PC-3 (cell line): ENCODE results near the gene CNNM3. TPM values are rescaled to one million over a fixed set of nuclear protein-coding genes. Genes with fewer than 3 reads are reported as not detected.

Source experiments
- ATAC-seq: fragments of 200-7000 bp; cut with Tn5 transposase; 2 replicates; pipeline ENCODE4 v1.9.1; 2020; ENCODE audit warnings: mild to moderate bottlenecking, moderate library complexity
- BruUV-seq: library from RNA; stranded (reverse); fragments of 400-500 nt; replicated peaks from 2 replicates; lab custom pipeline; 2021; lab: Mats Ljungman, UMichigan
- CTCF ChIA-PET: fragments of 300-600 bp; sonication (Branson Sonifier 250); formaldehyde crosslinking; loops from one replicate; lab custom pipeline; 2022; ENCODE audit warnings: antibody characterized with exemption; lab: Charles Lee
- POLR2A ChIA-PET: fragments of 300-600 bp; sonication (Branson Sonifier 250); formaldehyde crosslinking; loops from one replicate; lab custom pipeline; 2022; ENCODE audit warnings: antibody characterized with exemption; ENCODE audit not compliant: unreplicated experiment; lab: Charles Lee
- DNase-seq: peaks from one replicate; pipeline ENCODE4 v3.0.0-alpha.2; 2015
- H2AFZ ChIP-seq: fragments of 300-600 bp; sonication (generic); 2 replicates; pipeline ENCODE4 v1.6.0; 2016; ENCODE audit warnings: antibody characterized with exemption, low read length
- H3F3A ChIP-seq: fragments of 300-600 bp; sonication (generic); one replicate; pipeline ENCODE4 v1.6.0; 2017; ENCODE audit warnings: antibody characterized with exemption, low read length, control low read depth, mild to moderate bottlenecking; ENCODE audit not compliant: unreplicated experiment
- H3K27ac ChIP-seq: fragments of 300-600 bp; sonication (generic); 2 replicates; pipeline ENCODE4 v1.5.1; 2016; ENCODE audit warnings: mild to moderate bottlenecking, low read length
- H3K27me3 ChIP-seq: fragments of 300-600 bp; sonication (generic); 2 replicates; pipeline ENCODE4 v1.6.1; 2016; ENCODE audit warnings: low read length, mixed read lengths
- H3K36me3 ChIP-seq: fragments of 300-600 bp; sonication (generic); 2 replicates; pipeline ENCODE4 v1.6.1; 2016; ENCODE audit warnings: low read depth, mixed run types, low read length, mixed read lengths
- H3K4me1 ChIP-seq: fragments of 300-600 bp; sonication (generic); 2 replicates; pipeline ENCODE4 v1.5.1; 2016; ENCODE audit warnings: low read length; ENCODE audit not compliant: insufficient read depth
- H3K4me2 ChIP-seq: fragments of 300-600 bp; sonication (generic); 2 replicates; pipeline ENCODE4 v1.6.0; 2016; ENCODE audit warnings: low read length
- H3K4me3 ChIP-seq: fragments of 300-600 bp; sonication (generic); 2 replicates; pipeline ENCODE4 v1.5.1; 2016; ENCODE audit warnings: mild to moderate bottlenecking, low read length, mixed read lengths
- H3K79me2 ChIP-seq: fragments of 300-600 bp; sonication (generic); 2 replicates; pipeline ENCODE4 v1.6.1; 2017; ENCODE audit warnings: low read length, mixed read lengths
- H3K9ac ChIP-seq: fragments of 300-600 bp; sonication (generic); 2 replicates; pipeline ENCODE4 v1.6.0; 2016; ENCODE audit warnings: mild to moderate bottlenecking, low read length
- H3K9me2 ChIP-seq: fragments of 300-600 bp; sonication (generic); replicated peaks from 2 replicates; pipeline ENCODE4 v1.6.1; 2016; ENCODE audit warnings: mixed run types, low read length, mixed read lengths
- H3K9me3 ChIP-seq: fragments of 300-600 bp; sonication (generic); 2 replicates; pipeline ENCODE4 v1.6.1; 2016; ENCODE audit warnings: low read length, mixed read lengths
- H4K20me1 ChIP-seq: fragments of 300-600 bp; sonication (generic); 2 replicates; pipeline ENCODE4 v1.6.1; 2016; ENCODE audit warnings: low read length, mixed read lengths
- EZH2 ChIP-seq: fragments of 300-600 bp; sonication (generic); IDR thresholded peaks from one replicate; pipeline ENCODE4 v1.6.1; 2017; ENCODE audit warnings: antibody characterized with exemption, mild to moderate bottlenecking, low read length; ENCODE audit not compliant: unreplicated experiment
- EZH2phosphoT487 ChIP-seq: fragments of 300-600 bp; sonication (generic); IDR thresholded peaks from 2 replicates; pipeline ENCODE4 v1.6.1; 2018; ENCODE audit warnings: mild to moderate bottlenecking, antibody characterized with exemption, low read length, borderline replicate concordance
- intact Hi-C: fragments of 100-400 bp; cut with micrococcal nuclease; formaldehyde crosslinking; loops from 2 replicates; pipeline ENCODE4 v1.9.0; 2023
- total RNA-seq: library from RNA; depleted of rRNA; stranded (reverse); fragments of >200 nt; gene quantifications from 2 replicates; pipeline ENCODE4 v1.2.3, GENCODE V29; 2014
- TF ChIP-seq, protein P1 (sequence below): fragments of 300-600 bp; sonication (generic); conservative IDR thresholded peaks from 2 replicates; pipeline ENCODE4 v1.5.1; 2017; ENCODE audit warnings: antibody characterized with exemption, low read depth, mild to moderate bottlenecking, low read length

The CNNM3 gene
- total RNA-seq, 1 experiment from 2014 or later, result 9.0 TPM

- Histone ChIP-seq H3K4me1 (peaks cover 29% of the 10 kb centered on the region), H3K9me3 (no peaks in the 10 kb centered on the region), H3K4me3 (no peak overlapping the region), H3K27me3 (no peaks in the 10 kb centered on the region), H3K4me2 (peak overlapping the region; percentile 52), H3K27ac (peak overlapping the region; percentile 79), H3K79me2 (peaks cover 20% of the 10 kb centered on the region), H3K9ac (peak overlapping the region; percentile 15), H3F3A (peaks cover 7% of the 10 kb centered on the region), H3K9me2 (no peaks in the 10 kb centered on the region), H2AFZ (no peak overlapping the region), H3K36me3 (no peaks in the 10 kb centered on the region), H4K20me1 (no peaks in the 10 kb centered on the region)
- ChIA-PET POLR2A (no interaction called here), CTCF (interaction anchor here (0.5 to 1.4 kb wide), 3 partner anchors 24 to 27 kb away, joined by 3 to 19 read pairs (median 3); no protein-coding TSS in a partner anchor)
- ATAC-seq (peak; percentile 16; the same call in 1 of the 2 replicates), DNase-seq (peak; percentile 49)
- BruUV-seq, result no TSS peak
- intact Hi-C loops, result loop anchor here (1.0 kb wide), 1 partner anchor 27 kb away; the partner anchor contains the start of gene CNNM4
- TF ChIP-seq EZH2phosphoT487, result no peak
- TF ChIP-seq EZH2, result no peak
- TF ChIP-seq, protein P1, sequence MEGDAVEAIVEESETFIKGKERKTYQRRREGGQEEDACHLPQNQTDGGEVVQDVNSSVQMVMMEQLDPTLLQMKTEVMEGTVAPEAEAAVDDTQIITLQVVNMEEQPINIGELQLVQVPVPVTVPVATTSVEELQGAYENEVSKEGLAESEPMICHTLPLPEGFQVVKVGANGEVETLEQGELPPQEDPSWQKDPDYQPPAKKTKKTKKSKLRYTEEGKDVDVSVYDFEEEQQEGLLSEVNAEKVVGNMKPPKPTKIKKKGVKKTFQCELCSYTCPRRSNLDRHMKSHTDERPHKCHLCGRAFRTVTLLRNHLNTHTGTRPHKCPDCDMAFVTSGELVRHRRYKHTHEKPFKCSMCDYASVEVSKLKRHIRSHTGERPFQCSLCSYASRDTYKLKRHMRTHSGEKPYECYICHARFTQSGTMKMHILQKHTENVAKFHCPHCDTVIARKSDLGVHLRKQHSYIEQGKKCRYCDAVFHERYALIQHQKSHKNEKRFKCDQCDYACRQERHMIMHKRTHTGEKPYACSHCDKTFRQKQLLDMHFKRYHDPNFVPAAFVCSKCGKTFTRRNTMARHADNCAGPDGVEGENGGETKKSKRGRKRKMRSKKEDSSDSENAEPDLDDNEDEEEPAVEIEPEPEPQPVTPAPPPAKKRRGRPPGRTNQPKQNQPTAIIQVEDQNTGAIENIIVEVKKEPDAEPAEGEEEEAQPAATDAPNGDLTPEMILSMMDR, result no peak
Observed at GRCh38 chr2:96787411-96787810, 28.7 kb upstream of the CNNM3 start.

DNA sequence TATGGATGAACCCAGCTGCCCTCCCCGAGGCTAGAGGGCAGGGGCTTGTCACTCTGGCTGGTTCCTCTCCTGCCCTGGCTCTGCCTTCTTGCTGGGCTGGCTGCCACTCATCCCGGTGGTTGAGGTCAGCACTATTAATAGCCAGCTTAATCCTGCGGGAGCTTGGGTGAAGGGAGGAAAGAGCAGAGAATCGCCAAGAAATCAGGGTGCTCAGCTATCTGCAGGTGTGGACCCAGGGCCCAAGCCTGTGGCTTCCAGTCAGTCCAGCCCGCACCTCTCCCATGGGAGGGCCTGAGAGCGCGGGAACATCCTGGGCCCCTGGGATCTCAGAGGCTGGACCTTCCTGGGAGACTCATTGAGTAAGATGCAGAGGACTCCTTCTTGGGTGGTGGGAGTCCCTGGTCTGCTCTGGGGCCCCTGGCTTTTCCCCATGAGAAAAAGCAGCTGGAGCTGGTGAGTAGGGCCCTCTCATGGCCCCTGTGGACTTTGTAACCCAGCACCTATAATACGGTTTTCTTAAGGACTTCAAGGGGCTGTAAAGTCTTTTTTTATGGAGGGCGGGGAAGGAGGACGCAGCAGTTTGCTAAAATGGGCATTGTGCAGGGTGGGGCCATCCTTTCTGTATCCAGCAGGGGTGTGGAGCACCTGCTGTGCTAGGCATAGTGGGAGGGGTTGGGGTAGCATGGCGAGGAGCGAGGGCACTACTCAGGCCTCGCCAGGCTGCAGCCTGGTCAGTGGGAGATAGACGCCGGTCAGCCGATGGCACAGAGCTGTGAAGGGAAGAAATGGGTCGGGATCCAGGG is 27.4 kb upstream of the CNNM3 start:
- Histone ChIP-seq H3F3A (peaks cover 7% of the 10 kb centered on the region), H3K27me3 (no peaks in the 10 kb centered on the region), H3K4me1 (peaks cover 29% of the 10 kb centered on the region), H3K79me2 (peaks cover 20% of the 10 kb centered on the region), H3K4me3 (no peak overlapping the region), H4K20me1 (no peaks in the 10 kb centered on the region), H3K36me3 (no peaks in the 10 kb centered on the region), H3K4me2 (peak overlapping the region; percentile 52), H3K9ac (no peak overlapping the region), H3K9me3 (no peaks in the 10 kb centered on the region), H3K9me2 (no peaks in the 10 kb centered on the region), H2AFZ (no peak overlapping the region), H3K27ac (peak overlapping the region; percentile 79)
- DNase-seq, result peak; percentile 55
- TF ChIP-seq, protein P1, result no peak
- TF ChIP-seq EZH2, result no peak
- no peak for TF ChIP-seq EZH2phosphoT487
- BruUV-seq, result TSS peak; percentile 22
- peak; percentile 56 for ATAC-seq
- ChIA-PET POLR2A (no interaction called here), CTCF (interaction anchor here (0.6 to 1.4 kb wide), 3 partner anchors 24 to 60 kb away, joined by 3 read pairs; no protein-coding TSS in a partner anchor)
- intact Hi-C loops, result no loop called here
